ENCODE results near the gene LGI2. TPM values are rescaled to one million over a fixed set of nuclear protein-coding genes. Genes with fewer than 3 reads are reported as not detected.

Gene LGI2
- total RNA-seq, 1 donor from 2014 or later = 0.56 TPM

GRCh38 chr4:25012655-25013054 is 18.1 kb downstream of the LGI2 start:
- H3K4me2 ChIP-seq = no peak overlapping the region
- Mint-ChIP-seq H3K9me3 (no peaks in the 10 kb centered on the region), H3K27ac (no peak overlapping the region), H3K36me3 (peaks cover 14% of the 10 kb centered on the region), H3K4me1 (peaks cover 14% of the 10 kb centered on the region), H3K4me3 (no peak overlapping the region), H3K27me3 (ENCODE audit: insufficient read depth, low read depth) (no peaks in the 10 kb centered on the region)
- no peak overlapping the region for H3K27ac ChIP-seq
- DNase-seq (ENCODE audit: low spot score) = no peak
- no peak overlapping the region for H3K9ac ChIP-seq
- no peak for TF ChIP-seq CTCF (IDR thresholded peaks at IDR 0.05)
- TF ChIP-seq EZH2 (IDR thresholded peaks at IDR 0.05) = no peak
- TF ChIP-seq EZH2phosphoT487 (IDR thresholded peaks at IDR 0.05) = no peak
- H3K27me3 ChIP-seq = no peaks in the 10 kb centered on the region
- H4K20me1 ChIP-seq (ENCODE audit: low read depth) = no peaks in the 10 kb centered on the region
- H3K36me3 ChIP-seq = no peaks in the 10 kb centered on the region
- H3K4me3 ChIP-seq = no peak overlapping the region
- no peaks in the 10 kb centered on the region for H3F3A ChIP-seq (ENCODE audit: low read depth)
- peaks cover 13% of the 10 kb centered on the region for H3K4me1 ChIP-seq
- no peak overlapping the region for H2AFZ ChIP-seq (replicated peaks)
- no peaks in the 10 kb centered on the region for H3K9me3 ChIP-seq (ENCODE audit: low read depth)
- no peaks in the 10 kb centered on the region for H3K79me2 ChIP-seq (ENCODE audit: low read depth)

- Histone ChIP-seq H4K20me1 (ENCODE audit: low read depth) (no peaks in the 10 kb centered on the region), H3K4me3 (no peak overlapping the region), H3K4me2 (no peak overlapping the region), H2AFZ (replicated peaks) (no peak overlapping the region), H3F3A (ENCODE audit: low read depth) (no peaks in the 10 kb centered on the region), H3K27me3 (no peaks in the 10 kb centered on the region), H3K9ac (no peak overlapping the region), H3K4me1 (peaks cover 13% of the 10 kb centered on the region), H3K36me3 (no peaks in the 10 kb centered on the region), H3K79me2 (ENCODE audit: low read depth) (no peaks in the 10 kb centered on the region), H3K9me3 (ENCODE audit: low read depth) (no peaks in the 10 kb centered on the region), H3K27ac (no peak overlapping the region)
- no peak overlapping the region for H3K27ac Mint-ChIP-seq
- no peak for DNase-seq (ENCODE audit: low spot score)
- H3K4me1 Mint-ChIP-seq = peaks cover 8% of the 10 kb centered on the region
- peaks cover 16% of the 10 kb centered on the region for H3K36me3 Mint-ChIP-seq
- no peaks in the 10 kb centered on the region for H3K9me3 Mint-ChIP-seq
- no peak overlapping the region for H3K4me3 Mint-ChIP-seq
- H3K27me3 Mint-ChIP-seq (ENCODE audit: insufficient read depth, low read depth) = no peaks in the 10 kb centered on the region
- TF ChIP-seq EZH2 (IDR thresholded peaks at IDR 0.05) (no peak), CTCF (IDR thresholded peaks at IDR 0.05) (no peak), EZH2phosphoT487 (IDR thresholded peaks at IDR 0.05) (no peak)
Measured at GRCh38 chr4:25011135-25011866, 19.4 kb downstream of the LGI2 start.

- no peak overlapping the region for H2AFZ ChIP-seq (replicated peaks)
- H4K20me1 ChIP-seq (ENCODE audit: low read depth) = no peaks in the 10 kb centered on the region
- DNase-seq (ENCODE audit: low spot score) = no peak
- no peak overlapping the region for H3K9ac ChIP-seq
- peaks cover 10% of the 10 kb centered on the region for H3K4me1 Mint-ChIP-seq
- H3K36me3 ChIP-seq = no peaks in the 10 kb centered on the region
- no peak overlapping the region for H3K4me3 Mint-ChIP-seq
- no peak overlapping the region for H3K27ac ChIP-seq
- H3K9me3 Mint-ChIP-seq = no peaks in the 10 kb centered on the region
- H3K27ac Mint-ChIP-seq = no peak overlapping the region
- H3K79me2 ChIP-seq (ENCODE audit: low read depth) = no peaks in the 10 kb centered on the region
- TF ChIP-seq CTCF (IDR thresholded peaks at IDR 0.05) = no peak
- TF ChIP-seq EZH2 (IDR thresholded peaks at IDR 0.05) = no peak
- no peak for TF ChIP-seq EZH2phosphoT487 (IDR thresholded peaks at IDR 0.05)
- H3K27me3 ChIP-seq = no peaks in the 10 kb centered on the region
- H3K4me2 ChIP-seq = no peak overlapping the region
- H3K27me3 Mint-ChIP-seq (ENCODE audit: insufficient read depth, low read depth) = peaks cover 2% of the 10 kb centered on the region
- H3F3A ChIP-seq (ENCODE audit: low read depth) = no peaks in the 10 kb centered on the region
- H3K4me1 ChIP-seq = peaks cover 13% of the 10 kb centered on the region
- H3K36me3 Mint-ChIP-seq = peaks cover 21% of the 10 kb centered on the region
- no peak overlapping the region for H3K4me3 ChIP-seq
- H3K9me3 ChIP-seq (ENCODE audit: low read depth) = no peaks in the 10 kb centered on the region
Measured at GRCh38 chr4:25007598-25007997, 23.1 kb downstream of the LGI2 start.
